Natural killer cell (primary cell): ENCODE data around the gene ABCC1. TPM values are rescaled to one million over a fixed set of nuclear protein-coding genes. Genes with fewer than 3 reads are reported as not detected.

Experiments
- ATAC-seq, 3 donors: fragments of 150-1000 bp in 2 of 3; fragments of 200-7000 bp in 1 of 3; cut with Tn5 transposase; 1 replicate in 1 of 3; 2 replicates in 2 of 3; pipeline ENCODE4 v1.10.0; 2021; ENCODE audit warnings: mild to moderate bottlenecking in 2 of 3, moderate library complexity in 2 of 3
- DNase-seq, 2 donors: peaks; one replicate each; pipeline versions ENCODE4 v3.0.0 to v3.0.0-alpha.2; 2013 to 2021; ENCODE audit warnings: mixed read lengths in 1 of 2
- H3K27ac ChIP-seq: one replicate; pipeline ENCODE4 v1.5.1; 2013; ENCODE audit warnings: mild to moderate bottlenecking, low read length
- H3K27me3 ChIP-seq: one replicate; pipeline ENCODE4 v1.6.1; 2013; ENCODE audit warnings: low read length; ENCODE audit not compliant: control insufficient read depth, insufficient read depth
- H3K36me3 ChIP-seq: one replicate; pipeline ENCODE4 v1.6.1; 2013; ENCODE audit warnings: low read length; ENCODE audit not compliant: control insufficient read depth, insufficient read depth
- H3K4me1 ChIP-seq: one replicate; pipeline ENCODE4 v1.6.1; 2013; ENCODE audit warnings: low read length; ENCODE audit not compliant: control insufficient read depth, insufficient read depth
- H3K4me3 ChIP-seq: one replicate; pipeline ENCODE4 v1.5.1; 2013; ENCODE audit warnings: low read length
- H3K9me3 ChIP-seq: one replicate; pipeline ENCODE4 v1.6.1; 2013; ENCODE audit warnings: low read length; ENCODE audit not compliant: control insufficient read depth, insufficient read depth
- H3K27ac Mint-ChIP-seq, 2 donors: one replicate each; pipeline ENCODE4 v1.8.0; 2022; ENCODE audit warnings: mild to moderate bottlenecking in 2 of 2, mixed read lengths in 2 of 2, moderate library complexity in 1 of 2
- H3K27me3 Mint-ChIP-seq, 2 donors: one replicate each; pipeline ENCODE4 v1.8.0; 2022; ENCODE audit warnings: low read depth in 2 of 2, mixed read lengths in 2 of 2
- H3K36me3 Mint-ChIP-seq: one replicate; pipeline ENCODE4 v1.8.0; 2022; ENCODE audit warnings: mixed read lengths
- H3K4me1 Mint-ChIP-seq, 2 donors: one replicate each; pipeline ENCODE4 v1.8.0; 2022; ENCODE audit warnings: mixed read lengths in 2 of 2
- H3K4me3 Mint-ChIP-seq: one replicate; pipeline ENCODE4 v1.8.0; 2022; ENCODE audit warnings: mild to moderate bottlenecking, moderate library complexity, mixed read lengths
- H3K9me3 Mint-ChIP-seq, 2 donors: one replicate each; pipeline ENCODE4 v1.8.0; 2022; ENCODE audit warnings: mixed read lengths in 2 of 2
- CTCF ChIP-seq: fragments of 200-600 bp; IDR thresholded peaks from one replicate; pipeline ENCODE4 v1.8.0; 2022; ENCODE audit warnings: antibody characterized with exemption
- WGBS: methylation state at CpG from one replicate; pipeline ENCODE4 v1.1.7; 2013; ENCODE audit warnings: missing lambda C conversion rate; ENCODE audit not compliant: insufficient coverage; 5-methylcytosine and 5-hydroxymethylcytosine counted together
- intact Hi-C: fragments of 100-400 bp; cut with micrococcal nuclease; formaldehyde crosslinking; loops from one replicate; pipeline ENCODE4 v1.14.2; 2022
- total RNA-seq, 4 donors: library from RNA; stranded (reverse); fragments of 120-200 nt in 1 of 4; gene quantifications; one replicate each; pipeline versions ENCODE4 v1.2.3 to v1.2.4, GENCODE V29; 2013 to 2022

Gene ABCC1
- total RNA-seq, 3 donors from 2014 or later (not counting 1 experiment from before 2014, with no cell fraction given) = 24.5 to 53.9 (median 27.9) TPM

- TF ChIP-seq CTCF = no peak
- ATAC-seq (no peak), DNase-seq (no peak)
- no peak overlapping the region for H3K27ac Mint-ChIP-seq
- no peak overlapping the region for H3K4me3 Mint-ChIP-seq
- H3K4me3 ChIP-seq = no peak overlapping the region
- H3K4me1 Mint-ChIP-seq = no peaks in the 10 kb centered on the region
- H3K36me3 ChIP-seq = no peaks in the 10 kb centered on the region
- intact Hi-C loops = no loop called here
- H3K27ac ChIP-seq = no peak overlapping the region
- no peaks in the 10 kb centered on the region for H3K36me3 Mint-ChIP-seq
- no peaks in the 10 kb centered on the region for H3K9me3 Mint-ChIP-seq
- H3K9me3 ChIP-seq = no peaks in the 10 kb centered on the region
- no peaks in the 10 kb centered on the region for H3K27me3 ChIP-seq
- H3K27me3 Mint-ChIP-seq = peaks cover 0 to 7% of the 10 kb centered on the region in 2 donors
- WGBS = 77% methylated on average over 8 of the region's 8 CpGs
- no peaks in the 10 kb centered on the region for H3K4me1 ChIP-seq
Measured at GRCh38 chr16:16191493-16192167, 242.2 kb downstream of the ABCC1 start.

Other genes with a start within 250 kb of the ABCC1 start
- gene MYH11, start 92.6 kb upstream of the ABCC1 start, total RNA-seq = under 1 TPM in 1 of 3 donors, not detected in 2; 0.30 TPM
- gene CEP20, start 61.0 kb upstream of the ABCC1 start, total RNA-seq = 10 to 100 TPM; 21.4 to 23.2 (median 23.1) TPM